ENCODE data around the gene CCNI2. TPM values are rescaled to one million over a fixed set of nuclear protein-coding genes. Genes with fewer than 3 reads are reported as not detected.

The CCNI2 gene
- total RNA-seq, 1 donor from 2014 or later, result 55.6 TPM

DNA sequence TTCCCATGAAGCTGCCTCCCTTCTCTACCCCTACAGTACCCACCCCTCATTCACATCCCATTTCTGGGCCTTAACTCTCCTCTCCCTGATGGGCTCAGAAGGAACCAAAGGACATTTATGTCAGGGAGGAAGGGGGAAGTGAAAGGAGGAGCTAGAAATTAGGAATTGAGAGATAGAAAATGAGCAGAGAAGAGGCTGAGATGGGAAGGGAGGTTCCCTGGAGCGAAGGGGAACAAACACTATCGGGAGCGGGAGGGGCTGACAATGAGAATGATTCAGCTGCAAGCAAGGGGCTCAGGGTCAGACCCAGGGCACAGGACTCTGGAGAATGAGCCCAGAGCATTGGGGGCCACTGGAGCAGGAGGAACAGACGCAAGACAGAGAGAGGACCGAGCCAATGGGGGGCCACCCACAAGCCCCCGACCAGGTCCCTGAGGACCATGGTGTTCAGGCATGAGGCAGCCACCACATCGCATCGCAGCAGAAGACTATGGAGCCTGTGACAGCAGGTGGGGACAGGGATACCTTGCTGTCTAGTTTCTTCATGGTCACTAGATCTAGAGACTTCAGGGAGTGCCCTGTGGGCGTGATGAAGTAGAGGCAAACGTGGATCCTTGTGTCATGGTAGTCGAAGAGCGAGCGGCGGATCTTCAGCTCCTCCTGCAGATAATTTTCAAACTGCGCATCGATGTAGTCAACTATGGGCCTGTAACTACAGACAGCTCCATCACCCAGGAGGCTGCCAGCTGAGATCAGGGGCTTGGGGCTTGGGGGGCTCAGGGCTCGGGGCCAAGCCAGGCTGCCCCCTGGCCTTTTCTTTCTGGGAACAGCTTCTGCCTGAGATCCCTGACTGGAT lies 16.2 kb downstream of the CCNI2 start:
- no peaks in the 10 kb centered on the region for H3K27me3 Mint-ChIP-seq (ENCODE audit: insufficient read depth)
- peaks cover 14% of the 10 kb centered on the region for H3K36me3 Mint-ChIP-seq (ENCODE audit: low read depth)
- intact Hi-C loops (cut with micrococcal nuclease), result loop anchor here (2.0 kb wide), 1 partner anchor 15 kb away; no protein-coding TSS in a partner anchor
- peak overlapping the region; percentile 27 for H3K27ac Mint-ChIP-seq
- no peaks in the 10 kb centered on the region for H3K9me3 Mint-ChIP-seq
- no peaks in the 10 kb centered on the region for H3K4me1 Mint-ChIP-seq (ENCODE audit: low read depth)
- no peak overlapping the region for H3K4me3 Mint-ChIP-seq
- no peak for DNase-seq (ENCODE audit: low spot score)

DNA sequence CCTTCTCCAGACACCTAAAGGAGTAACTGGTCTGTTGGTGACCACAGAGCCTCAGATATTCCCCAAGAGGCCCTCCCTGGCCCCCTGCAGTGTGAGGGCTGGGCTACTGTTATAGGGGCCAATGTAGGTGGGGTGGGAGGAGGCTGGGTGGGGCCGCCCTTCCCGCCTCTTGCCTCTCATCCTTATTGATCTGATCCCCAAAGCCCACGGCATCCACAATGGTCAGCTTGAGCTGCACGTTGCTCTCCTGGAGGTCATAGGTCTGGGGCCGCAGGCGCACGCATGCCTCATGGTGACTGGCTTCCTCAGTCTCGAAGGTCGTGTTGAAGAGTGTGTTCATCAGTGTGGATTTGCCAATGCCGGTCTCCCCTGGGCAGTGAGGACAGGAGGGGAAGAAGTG lies 16.8 kb downstream of the CCNI2 start:
- no peaks in the 10 kb centered on the region for H3K4me1 Mint-ChIP-seq (ENCODE audit: low read depth)
- no peaks in the 10 kb centered on the region for H3K27me3 Mint-ChIP-seq (ENCODE audit: insufficient read depth)
- no peak for DNase-seq (ENCODE audit: low spot score)
- H3K36me3 Mint-ChIP-seq (ENCODE audit: low read depth), result peaks cover 12% of the 10 kb centered on the region
- intact Hi-C loops (cut with micrococcal nuclease), result no loop called here
- H3K4me3 Mint-ChIP-seq, result no peak overlapping the region
- no peaks in the 10 kb centered on the region for H3K9me3 Mint-ChIP-seq
- no peak overlapping the region for H3K27ac Mint-ChIP-seq

DNA sequence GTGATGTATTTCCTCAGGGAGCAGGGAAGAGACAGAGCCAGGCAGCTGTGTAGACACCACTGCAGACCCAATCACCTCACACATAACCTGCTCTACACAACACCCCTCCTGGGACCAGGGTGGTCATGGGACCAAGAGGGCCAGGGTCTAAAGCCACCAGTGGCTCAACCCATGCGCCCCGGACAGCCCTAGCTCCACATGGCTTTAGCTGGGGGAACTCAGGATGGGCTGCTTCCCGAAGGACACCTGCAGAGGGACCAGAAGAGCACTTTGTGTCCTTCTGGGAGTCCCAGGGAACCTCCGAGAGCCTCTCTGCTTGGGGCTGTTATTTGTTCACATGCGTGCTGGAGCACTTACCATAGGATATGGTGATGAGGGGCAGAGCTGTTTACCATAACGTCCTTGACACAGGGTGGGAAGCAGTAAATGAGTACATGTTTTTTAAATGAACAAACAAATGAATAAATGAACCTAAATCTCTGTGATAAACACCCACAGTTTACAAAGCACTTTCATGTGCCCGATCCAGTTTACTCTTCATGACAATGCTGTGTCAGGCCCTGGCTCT lies 17.5 kb downstream of the CCNI2 start:
- peaks cover 12% of the 10 kb centered on the region for H3K36me3 Mint-ChIP-seq (ENCODE audit: low read depth)
- no peak overlapping the region for H3K4me3 Mint-ChIP-seq
- H3K4me1 Mint-ChIP-seq (ENCODE audit: low read depth), result no peaks in the 10 kb centered on the region
- no peaks in the 10 kb centered on the region for H3K27me3 Mint-ChIP-seq (ENCODE audit: insufficient read depth)
- no peak overlapping the region for H3K27ac Mint-ChIP-seq
- DNase-seq (ENCODE audit: low spot score), result no peak
- H3K9me3 Mint-ChIP-seq, result no peaks in the 10 kb centered on the region
- intact Hi-C loops (cut with micrococcal nuclease), result no loop called here

DNA sequence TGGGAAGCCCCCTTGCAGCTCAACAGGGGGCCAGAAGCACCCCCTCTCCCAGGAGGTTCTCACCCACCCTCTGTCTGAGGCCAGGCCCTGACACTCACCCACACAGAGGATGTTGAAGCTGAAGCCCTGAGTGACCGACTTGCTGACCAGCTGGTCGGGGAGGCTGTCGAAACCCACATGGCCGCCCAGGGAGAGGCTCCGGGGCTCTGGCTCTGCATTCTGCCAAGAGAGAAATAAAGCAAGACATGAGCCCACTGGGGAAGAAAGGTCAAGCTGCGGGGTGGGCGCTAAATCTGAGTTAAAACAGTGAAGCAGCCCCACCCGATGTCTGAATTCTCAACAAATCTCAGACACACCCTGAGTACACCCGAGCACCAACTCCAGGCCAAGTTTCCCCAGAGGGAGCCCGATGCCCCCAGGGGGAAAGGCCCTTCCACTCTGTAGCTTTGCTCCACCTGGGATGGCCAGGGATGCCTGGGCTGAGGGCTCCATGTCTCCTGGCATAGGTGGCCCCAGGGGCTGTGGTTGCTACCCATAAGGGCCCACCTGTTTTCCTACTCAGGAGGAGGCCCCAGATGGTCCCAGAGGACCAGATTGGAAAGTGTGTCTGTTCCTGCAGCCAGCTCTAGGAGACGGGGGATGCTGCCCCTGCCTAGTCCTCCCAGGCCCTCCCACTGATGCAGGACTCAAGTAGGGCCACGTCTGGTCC lies 18.2 kb downstream of the CCNI2 start:
- H3K9me3 Mint-ChIP-seq, result no peaks in the 10 kb centered on the region
- intact Hi-C loops (cut with micrococcal nuclease), result no loop called here
- no peak for DNase-seq (ENCODE audit: low spot score)
- no peaks in the 10 kb centered on the region for H3K4me1 Mint-ChIP-seq (ENCODE audit: low read depth)
- no peak overlapping the region for H3K4me3 Mint-ChIP-seq
- peaks cover 8% of the 10 kb centered on the region for H3K36me3 Mint-ChIP-seq (ENCODE audit: low read depth)
- H3K27me3 Mint-ChIP-seq (ENCODE audit: insufficient read depth), result no peaks in the 10 kb centered on the region
- H3K27ac Mint-ChIP-seq, result no peak overlapping the region

DNA sequence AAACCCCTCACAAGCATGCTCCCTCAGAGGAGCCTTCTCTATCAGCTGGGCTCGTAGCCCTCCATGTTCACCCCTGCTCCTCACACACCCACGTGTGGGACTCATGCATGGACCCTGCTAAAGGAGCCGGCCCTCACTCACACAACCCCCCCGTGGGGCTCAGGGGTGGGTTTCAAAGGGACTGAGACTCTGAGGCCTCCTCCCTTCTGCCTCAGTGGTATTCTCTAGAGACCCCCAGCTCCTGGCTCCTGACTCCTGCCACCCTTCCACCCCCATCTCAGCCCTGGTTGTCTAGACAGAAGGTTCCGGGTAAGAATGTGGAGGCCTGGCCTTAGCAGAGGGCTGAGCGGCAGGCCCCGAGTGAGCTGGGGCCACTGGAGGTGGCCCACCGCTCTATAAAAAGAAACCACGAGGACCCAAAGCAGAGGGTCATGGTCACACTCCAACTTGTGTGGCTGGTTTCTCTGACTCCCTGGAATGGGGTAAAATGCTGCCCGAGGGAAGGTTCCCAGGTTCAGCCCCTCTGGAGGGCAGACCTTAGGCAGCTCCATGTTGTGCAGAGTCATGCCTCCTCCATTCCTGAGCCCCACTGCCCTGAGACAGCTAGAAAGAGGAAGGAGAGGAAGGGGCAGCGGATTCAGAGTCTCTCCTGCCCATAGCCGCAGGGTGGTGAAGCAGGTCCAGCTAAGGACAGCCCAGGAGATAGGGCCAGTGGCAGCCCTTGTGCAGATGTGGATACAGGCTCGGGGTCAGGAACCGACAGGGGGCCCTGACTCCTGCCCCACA lies 19.0 kb downstream of the CCNI2 start:
- no peak overlapping the region for H3K4me3 Mint-ChIP-seq
- H3K9me3 Mint-ChIP-seq, result no peaks in the 10 kb centered on the region
- H3K27me3 Mint-ChIP-seq (ENCODE audit: insufficient read depth), result no peaks in the 10 kb centered on the region
- H3K4me1 Mint-ChIP-seq (ENCODE audit: low read depth), result no peaks in the 10 kb centered on the region
- no peak overlapping the region for H3K27ac Mint-ChIP-seq
- peaks cover 4% of the 10 kb centered on the region for H3K36me3 Mint-ChIP-seq (ENCODE audit: low read depth)
- no peak for DNase-seq (ENCODE audit: low spot score)
- intact Hi-C loops (cut with micrococcal nuclease), result no loop called here

DNA sequence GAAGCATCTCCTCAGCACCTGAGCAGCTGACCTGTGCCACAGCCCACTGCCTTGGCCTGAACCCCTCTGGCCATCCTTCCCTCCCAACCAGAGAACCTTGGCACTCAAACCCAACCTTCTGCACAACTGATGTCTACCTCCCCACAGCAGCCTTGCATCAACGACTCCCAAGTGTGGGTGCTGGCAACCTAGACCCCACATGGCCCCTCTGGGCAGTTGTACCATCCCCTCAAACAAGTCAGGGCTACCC lies 19.5 kb downstream of the CCNI2 start:
- H3K9me3 Mint-ChIP-seq, result no peaks in the 10 kb centered on the region
- DNase-seq (ENCODE audit: low spot score), result no peak
- H3K4me1 Mint-ChIP-seq (ENCODE audit: low read depth), result no peaks in the 10 kb centered on the region
- no peak overlapping the region for H3K4me3 Mint-ChIP-seq
- H3K36me3 Mint-ChIP-seq (ENCODE audit: low read depth), result peaks cover 4% of the 10 kb centered on the region
- intact Hi-C loops (cut with micrococcal nuclease), result no loop called here
- H3K27ac Mint-ChIP-seq, result no peak overlapping the region
- no peaks in the 10 kb centered on the region for H3K27me3 Mint-ChIP-seq (ENCODE audit: insufficient read depth)

DNA sequence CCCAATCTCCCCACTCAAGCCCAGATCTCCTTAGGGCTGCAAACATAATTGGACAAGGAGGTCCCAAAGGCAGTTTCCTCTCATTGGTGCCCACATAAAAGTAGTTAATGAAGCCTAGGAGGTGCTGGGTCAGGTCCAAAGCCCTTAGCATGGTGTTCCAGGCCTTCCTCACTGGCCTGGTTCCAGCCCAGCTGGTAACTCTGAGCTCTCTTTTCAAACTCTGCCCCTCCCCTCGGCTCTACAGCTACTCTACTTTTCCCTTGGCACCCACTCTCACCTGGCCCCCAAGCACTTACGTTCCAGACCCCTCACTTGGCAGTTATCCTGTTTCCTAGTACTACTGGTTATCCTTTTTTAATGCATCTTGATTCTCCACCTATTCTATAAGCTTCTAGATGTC lies 19.9 kb downstream of the CCNI2 start:
- Mint-ChIP-seq H3K9me3 (no peaks in the 10 kb centered on the region), H3K4me1 (ENCODE audit: low read depth) (no peaks in the 10 kb centered on the region), H3K36me3 (ENCODE audit: low read depth) (peaks cover 4% of the 10 kb centered on the region), H3K27me3 (ENCODE audit: insufficient read depth) (no peaks in the 10 kb centered on the region), H3K4me3 (no peak overlapping the region), H3K27ac (no peak overlapping the region)
- intact Hi-C loops (cut with micrococcal nuclease), result no loop called here
- DNase-seq (ENCODE audit: low spot score), result no peak

DNA sequence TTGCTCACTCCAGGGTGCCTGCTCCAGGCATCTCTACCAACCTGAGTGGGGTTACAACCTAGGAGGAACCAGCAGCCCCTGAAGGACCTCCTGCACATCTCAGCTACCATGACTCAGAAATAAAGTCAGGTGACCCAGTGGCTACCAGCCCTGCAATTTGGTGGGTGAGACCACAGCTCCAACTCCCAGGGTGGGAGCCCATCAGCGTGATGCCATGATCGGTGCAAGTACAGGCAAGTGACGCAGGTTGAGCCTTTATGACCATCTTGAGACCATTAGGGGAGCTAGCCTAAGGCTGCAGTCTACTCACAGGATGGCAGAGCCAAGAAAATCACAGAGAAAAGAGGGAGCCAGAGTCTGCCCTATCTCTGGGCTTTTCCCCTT lies 21.3 kb downstream of the CCNI2 start:
- no peak overlapping the region for H3K4me3 Mint-ChIP-seq
- no peak for DNase-seq (ENCODE audit: low spot score)
- no peaks in the 10 kb centered on the region for H3K9me3 Mint-ChIP-seq
- H3K4me1 Mint-ChIP-seq (ENCODE audit: low read depth), result no peaks in the 10 kb centered on the region
- no peaks in the 10 kb centered on the region for H3K27me3 Mint-ChIP-seq (ENCODE audit: insufficient read depth)
- H3K36me3 Mint-ChIP-seq (ENCODE audit: low read depth), result no peaks in the 10 kb centered on the region
- intact Hi-C loops (cut with micrococcal nuclease), result no loop called here
- H3K27ac Mint-ChIP-seq, result no peak overlapping the region

DNA sequence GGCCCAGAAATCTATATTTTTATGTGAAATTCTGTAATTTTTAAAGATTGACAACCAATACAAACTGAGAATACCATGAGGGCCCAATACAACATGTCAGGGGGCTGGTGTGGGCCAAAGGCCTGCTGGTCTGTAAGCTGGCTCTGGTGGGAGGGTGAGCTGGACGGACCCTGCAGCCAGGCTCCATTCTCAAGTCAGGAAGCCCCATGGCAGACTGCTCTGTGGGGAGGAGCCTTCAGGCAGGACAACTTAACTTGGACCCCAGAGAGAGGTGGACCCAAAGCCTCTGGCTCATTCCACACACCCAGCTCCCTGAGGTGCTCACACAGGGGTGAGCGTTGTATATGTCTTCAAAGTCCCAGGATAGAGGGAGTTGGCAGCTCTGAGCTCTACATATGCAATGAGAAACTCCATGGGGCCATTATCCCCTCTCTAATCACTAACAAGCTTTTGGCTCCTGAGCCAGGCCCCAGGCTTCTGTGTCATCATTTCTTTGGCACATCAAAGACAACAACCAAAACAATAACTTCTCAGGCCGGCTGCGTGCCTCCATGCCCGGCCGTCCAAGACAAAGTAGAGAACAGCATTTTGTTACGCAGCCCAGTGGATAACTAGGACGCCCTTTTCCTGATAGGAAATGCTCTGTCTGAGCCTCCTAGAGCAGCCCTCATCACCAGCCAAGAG lies 23.4 kb downstream of the CCNI2 start:
- no peak overlapping the region for H3K27ac Mint-ChIP-seq
- H3K9me3 Mint-ChIP-seq, result no peaks in the 10 kb centered on the region
- no peak for DNase-seq (ENCODE audit: low spot score)
- H3K27me3 Mint-ChIP-seq (ENCODE audit: insufficient read depth), result peaks cover 7% of the 10 kb centered on the region
- peaks cover 8% of the 10 kb centered on the region for H3K4me1 Mint-ChIP-seq (ENCODE audit: low read depth)
- H3K36me3 Mint-ChIP-seq (ENCODE audit: low read depth), result no peaks in the 10 kb centered on the region
- intact Hi-C loops (cut with micrococcal nuclease), result no loop called here
- H3K4me3 Mint-ChIP-seq, result no peak overlapping the region

DNA sequence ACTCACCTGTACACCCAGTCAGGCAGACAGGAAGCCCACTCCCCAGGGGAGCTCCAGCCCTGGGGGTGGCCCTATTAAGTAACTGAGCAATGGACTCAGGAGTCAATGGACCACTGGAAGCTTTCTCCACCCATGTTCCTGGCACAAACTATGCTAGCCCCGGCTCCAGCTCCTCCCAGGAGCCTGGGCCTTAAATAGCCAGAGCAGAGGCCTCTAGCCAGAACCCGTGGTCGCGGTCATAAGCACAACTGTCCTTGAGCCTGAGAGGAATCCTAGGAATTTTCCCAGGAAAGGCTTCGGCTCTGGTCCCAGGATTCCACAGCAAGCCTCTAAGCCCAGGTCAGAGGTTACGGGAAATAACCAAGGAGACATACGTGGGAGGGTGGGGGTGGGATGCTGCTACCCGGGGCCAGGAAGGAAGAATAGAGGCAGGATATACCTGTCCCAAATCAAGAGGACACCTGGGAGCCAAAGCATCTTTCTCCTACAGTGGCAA lies 24.3 kb downstream of the CCNI2 start:
- H3K4me1 Mint-ChIP-seq (ENCODE audit: low read depth), result peaks cover 15% of the 10 kb centered on the region
- H3K9me3 Mint-ChIP-seq, result no peaks in the 10 kb centered on the region
- no peak overlapping the region for H3K27ac Mint-ChIP-seq
- peaks cover 9% of the 10 kb centered on the region for H3K27me3 Mint-ChIP-seq (ENCODE audit: insufficient read depth)
- no peak overlapping the region for H3K4me3 Mint-ChIP-seq
- intact Hi-C loops (cut with micrococcal nuclease), result no loop called here
- H3K36me3 Mint-ChIP-seq (ENCODE audit: low read depth), result no peaks in the 10 kb centered on the region
- DNase-seq (ENCODE audit: low spot score), result no peak

DNA sequence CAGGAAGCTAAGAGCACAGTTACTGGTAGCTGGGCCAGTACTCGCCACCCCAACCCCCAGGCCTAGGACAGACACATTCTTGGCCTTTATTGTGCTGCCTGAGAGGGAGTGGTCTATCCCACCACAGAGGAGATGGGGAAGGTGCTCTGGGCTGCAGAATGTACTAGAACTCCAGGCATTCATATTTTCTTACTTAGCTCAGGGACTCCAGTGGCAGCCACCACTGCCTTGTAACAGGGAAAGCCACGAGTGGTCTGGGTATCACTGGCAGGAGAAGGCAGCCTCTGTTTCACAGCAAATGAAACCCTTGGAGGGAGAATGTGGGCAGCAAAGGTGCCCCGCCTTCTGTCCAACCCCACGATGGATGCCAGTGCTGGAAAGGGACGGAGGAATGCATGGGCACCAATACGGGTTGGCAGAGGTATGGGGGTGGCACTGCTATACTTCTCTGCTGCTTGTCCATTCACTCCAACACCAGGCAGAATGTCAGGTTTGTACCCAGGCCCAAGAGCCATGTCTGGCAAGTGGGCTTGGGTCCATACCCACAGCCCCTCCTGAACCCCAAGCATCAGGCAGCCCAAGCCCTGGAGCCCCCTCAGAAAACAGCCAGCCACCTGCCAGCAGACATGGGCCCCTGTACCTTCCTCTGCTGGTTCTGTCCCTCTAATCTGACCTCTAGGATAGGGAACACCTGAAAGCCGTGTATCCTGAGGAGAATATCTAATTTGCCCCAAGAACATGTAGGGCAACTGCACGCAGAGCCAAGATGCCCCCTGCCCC lies 25.3 kb downstream of the CCNI2 start:
- Mint-ChIP-seq H3K4me3 (no peak overlapping the region), H3K4me1 (ENCODE audit: low read depth) (peaks cover 15% of the 10 kb centered on the region), H3K9me3 (no peaks in the 10 kb centered on the region), H3K27me3 (ENCODE audit: insufficient read depth) (peaks cover 9% of the 10 kb centered on the region), H3K36me3 (ENCODE audit: low read depth) (no peaks in the 10 kb centered on the region), H3K27ac (no peak overlapping the region)
- no peak for DNase-seq (ENCODE audit: low spot score)
- intact Hi-C loops (cut with micrococcal nuclease), result no loop called here

DNA sequence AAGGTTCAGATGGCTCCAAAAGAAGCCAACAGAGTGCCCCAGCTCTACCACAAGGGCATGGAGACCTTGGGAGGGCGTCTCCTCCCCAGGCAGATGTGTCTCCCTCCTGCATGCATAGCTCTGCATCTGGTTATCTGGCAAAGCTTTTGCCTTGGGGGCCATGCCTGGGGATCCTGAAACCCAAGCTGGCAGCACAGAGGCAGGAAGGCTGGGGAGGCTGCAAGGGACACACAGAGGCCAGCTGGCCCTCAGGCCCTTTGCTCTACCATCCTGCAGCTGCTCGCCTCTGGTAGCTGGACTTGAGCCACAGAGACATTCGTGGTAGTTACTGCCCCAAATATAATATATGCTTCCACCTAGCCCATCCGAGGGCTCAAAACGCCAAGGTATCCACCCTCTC lies 25.9 kb downstream of the CCNI2 start:
- Mint-ChIP-seq H3K27me3 (ENCODE audit: insufficient read depth) (peaks cover 13% of the 10 kb centered on the region), H3K27ac (no peak overlapping the region), H3K4me3 (no peak overlapping the region), H3K9me3 (no peaks in the 10 kb centered on the region), H3K4me1 (ENCODE audit: low read depth) (peaks cover 18% of the 10 kb centered on the region), H3K36me3 (ENCODE audit: low read depth) (peaks cover 1% of the 10 kb centered on the region)
- intact Hi-C loops (cut with micrococcal nuclease), result no loop called here
- DNase-seq (ENCODE audit: low spot score), result no peak

All from activated T-helper 1 cell treated with anti-CD3 and anti-CD28 coated beads, Interleukin-12 subunit alpha, Interleukin-12 subunit beta, Interleukin-2, Interleukin-4 antibody, amounts not matched to agents 30 ng/mL and 10 ng/mL and 1 ng/mL, durations not matched to agents 14 hours and 24 hours and 36 hours (primary cell).